IMR-90 (cell line): ENCODE results near the gene CLCA1. TPM values are rescaled to one million over a fixed set of nuclear protein-coding genes. Genes with fewer than 3 reads are reported as not detected.

ENCODE experiments used
- ATAC-seq: fragments of 200-7000 bp; cut with Tn5 transposase; 2 replicates; pipeline ENCODE4 v1.9.1; 2020; ENCODE audit warnings: low read depth, mild to moderate bottlenecking, moderate library complexity
- BruUV-seq: library from RNA; stranded (reverse); fragments of 400-500 nt; replicated peaks from 2 replicates; lab custom pipeline; 2021; lab: Mats Ljungman, UMichigan
- CTCF ChIA-PET: fragments of 300-600 bp; formaldehyde crosslinking; extraction: SDS; loops from one replicate; lab custom pipeline; 2021; ENCODE audit warnings: antibody characterized with exemption; lab: Yijun Ruan, JAX
- POLR2A ChIA-PET: fragments of 300-600 bp; sonication (Branson Sonifier 250); formaldehyde crosslinking; loops from one replicate; lab custom pipeline; 2022; ENCODE audit warnings: antibody characterized with exemption; ENCODE audit not compliant: unreplicated experiment; lab: Charles Lee
- DNase-seq: peaks from one replicate; pipeline ENCODE4 v3.0.0; 2013
- H2AFZ ChIP-seq: replicated peaks from 2 replicates; pipeline ENCODE3; 2013; ENCODE audit warnings: low read length, mild to moderate bottlenecking; ENCODE audit not compliant: poor library complexity
- H2AK5ac ChIP-seq: 2 replicates; pipeline ENCODE4 v1.6.1; 2013; ENCODE audit warnings: low read depth, low read length, inconsistent platforms
- H2AK9ac ChIP-seq: replicated peaks from 2 replicates; pipeline ENCODE3; 2013; ENCODE audit warnings: mild to moderate bottlenecking, low read depth, low read length, moderate library complexity; ENCODE audit not compliant: poor library complexity
- H2BK120ac ChIP-seq: 2 replicates; pipeline ENCODE4 v1.6.1; 2013; ENCODE audit warnings: low read depth, low read length, inconsistent platforms
- H2BK15ac ChIP-seq: 3 replicates; pipeline ENCODE4 v1.6.1; 2013; ENCODE audit warnings: low read depth, low read length, inconsistent platforms
- H2BK20ac ChIP-seq: 2 replicates; pipeline ENCODE4 v1.6.1; 2013; ENCODE audit warnings: low read depth, mild to moderate bottlenecking, inconsistent platforms, low read length, moderate library complexity
- H2BK5ac ChIP-seq: 2 replicates; pipeline ENCODE4 v1.6.1; 2013; ENCODE audit warnings: mild to moderate bottlenecking, low read depth, low read length, inconsistent platforms; ENCODE audit not compliant: poor library complexity, severe bottlenecking
- H3K14ac ChIP-seq: replicated peaks from 2 replicates; pipeline ENCODE4 v1.6.1; 2013; ENCODE audit warnings: low read depth, low read length, inconsistent platforms
- H3K18ac ChIP-seq: 2 replicates; pipeline ENCODE4 v1.6.1; 2013; ENCODE audit warnings: low read depth, low read length, control low read depth
- H3K23ac ChIP-seq: 2 replicates; pipeline ENCODE4 v1.6.1; 2013; ENCODE audit warnings: low read depth, low read length, inconsistent platforms
- H3K27ac ChIP-seq: 2 replicates; pipeline ENCODE4 v1.5.1; 2013; ENCODE audit warnings: mild to moderate bottlenecking, control low read depth, low read length; ENCODE audit not compliant: insufficient read depth
- H3K27me3 ChIP-seq: 2 replicates; pipeline ENCODE4 v1.6.1; 2013; ENCODE audit warnings: low read length; ENCODE audit not compliant: control insufficient read depth, insufficient read depth
- H3K36me3 ChIP-seq: 2 replicates; pipeline ENCODE4 v1.6.1; 2013; ENCODE audit warnings: low read length, mixed read lengths; ENCODE audit not compliant: control insufficient read depth, insufficient read depth
- H3K4ac ChIP-seq: 2 replicates; pipeline ENCODE4 v1.6.1; 2013; ENCODE audit warnings: low read depth, low read length, inconsistent platforms
- H3K4me1 ChIP-seq: 2 replicates; pipeline ENCODE4 v1.6.1; 2013; ENCODE audit warnings: low read length, mixed read lengths; ENCODE audit not compliant: control insufficient read depth, insufficient read depth
- H3K4me2 ChIP-seq: 2 replicates; pipeline ENCODE4 v1.6.1; 2013; ENCODE audit warnings: low read depth, mild to moderate bottlenecking, control low read depth, low read length, moderate library complexity
- H3K4me3 ChIP-seq: 2 replicates; pipeline ENCODE4 v1.5.1; 2013; ENCODE audit warnings: low read depth, mild to moderate bottlenecking, control low read depth, low read length, moderate library complexity; ENCODE audit not compliant: insufficient read depth
- H3K56ac ChIP-seq: 2 replicates; pipeline ENCODE4 v1.6.1; 2013; ENCODE audit warnings: low read length, inconsistent platforms; ENCODE audit not compliant: insufficient read depth; ENCODE audit errors: extremely low read depth
- H3K79me1 ChIP-seq, 2 experiments: 2 replicates each; pipeline ENCODE4 v1.6.1; 2013; ENCODE audit warnings: low read length in 2 of 2, inconsistent platforms in 1 of 2, low read depth in 1 of 2
- H3K9ac ChIP-seq: 2 replicates; pipeline ENCODE4 v1.6.1; 2013; ENCODE audit warnings: low read depth, low read length, control low read depth
- H3K9me1 ChIP-seq: 2 replicates; pipeline ENCODE4 v1.6.1; 2013; ENCODE audit warnings: low read length, inconsistent platforms; ENCODE audit not compliant: insufficient read depth
- H3K9me3 ChIP-seq: 2 replicates; pipeline ENCODE4 v1.6.1; 2013; ENCODE audit warnings: low read length; ENCODE audit not compliant: control insufficient read depth, insufficient read depth
- H4K20me1 ChIP-seq: 2 replicates; pipeline ENCODE4 v1.6.1; 2013; ENCODE audit warnings: low read length, inconsistent platforms; ENCODE audit not compliant: insufficient read depth
- H4K5ac ChIP-seq: 2 replicates; pipeline ENCODE4 v1.6.1; 2013; ENCODE audit warnings: mild to moderate bottlenecking, low read depth, low read length, control low read depth
- H4K8ac ChIP-seq, 2 experiments: 2 replicates each; pipeline ENCODE4 v1.6.1; 2013; ENCODE audit warnings: low read depth in 2 of 2, low read length in 2 of 2, control low read depth in 1 of 2, inconsistent platforms in 1 of 2
- H4K91ac ChIP-seq: 2 replicates; pipeline ENCODE4 v1.6.1; 2013; ENCODE audit warnings: low read depth, low read length, inconsistent platforms; ENCODE audit not compliant: insufficient read depth
- BHLHE40 ChIP-seq: fragments of 150-350 bp; IDR thresholded peaks from 2 replicates; pipeline ENCODE4 v1.6.1; 2016; ENCODE audit warnings: mild to moderate bottlenecking, low read depth, low read length
- CEBPB ChIP-seq: IDR thresholded peaks from 2 replicates; pipeline ENCODE4 v1.6.1; 2012; ENCODE audit warnings: low read depth, low read length, improper control_type of control experiment
- CHD1 ChIP-seq: IDR thresholded peaks from 2 replicates; pipeline ENCODE4 v1.6.1; 2012; ENCODE audit warnings: low read depth, low read length, improper control_type of control experiment
- MAFK ChIP-seq: IDR thresholded peaks from 2 replicates; pipeline ENCODE4 v1.6.1; 2012; ENCODE audit warnings: low read depth, low read length, improper control_type of control experiment
- MXI1 ChIP-seq: IDR thresholded peaks from 2 replicates; pipeline ENCODE4 v1.6.1; 2012; ENCODE audit warnings: low read depth, mild to moderate bottlenecking, low read length, moderate library complexity, borderline replicate concordance
- NFE2L2 ChIP-seq: fragments of 150-350 bp; IDR thresholded peaks from 2 replicates; pipeline ENCODE4 v1.6.1; 2016; ENCODE audit warnings: low read depth, mild to moderate bottlenecking, low read length
- RAD21 ChIP-seq: IDR thresholded peaks from 2 replicates; pipeline ENCODE4 v1.6.1; 2012; ENCODE audit warnings: low read length, improper control_type of control experiment
- RFX5 ChIP-seq: IDR thresholded peaks from 2 replicates; pipeline ENCODE4 v1.8.0; 2012; ENCODE audit warnings: low read depth, mild to moderate bottlenecking, low read length, moderate library complexity
- SMC3 ChIP-seq: fragments of 150-350 bp; IDR thresholded peaks from 2 replicates; pipeline ENCODE4 v1.6.1; 2016; ENCODE audit warnings: low read depth, mild to moderate bottlenecking, antibody characterized with exemption, low read length, moderate library complexity
- WGBS, 2 experiments: methylation state at CpG; one replicate each; pipeline versions ENCODE4 v1.1.5 to v1.1.7; 2013; ENCODE audit warnings: missing lambda C conversion rate in 2 of 2; ENCODE audit not compliant: insufficient read length in 1 of 2; ENCODE audit errors: extremely low coverage in 2 of 2; 5-methylcytosine and 5-hydroxymethylcytosine counted together
- dilution Hi-C: fragments of 300-500 bp; cut with HindIII; formaldehyde crosslinking; loops from one replicate; pipeline ENCODE4 v1.14.3; 2018; ENCODE audit warnings: low sequenced_read_pairs; ENCODE audit not compliant: unreplicated experiment
- in situ Hi-C: fragments of 300-500 bp; cut with MboI; formaldehyde crosslinking; loops from 3 replicates; pipeline ENCODE4 v1.14.3; 2019; ENCODE audit warnings: low sequenced_read_pairs, inconsistent platforms, mixed read lengths
- intact Hi-C: fragments of 100-400 bp; cut with micrococcal nuclease; formaldehyde crosslinking; loops from 2 replicates; pipeline ENCODE4 v1.10.0; 2022
- polyA plus RNA-seq, 3 experiments: library from polyadenylated mRNA; depleted of rRNA; stranded (reverse); fragments of >200 nt; gene quantifications; 2 replicates each; pipeline ENCODE4 v1.2.3, GENCODE V29; 2012; ENCODE audit warnings: low replicate concordance in 1 of 3
- total RNA-seq: library from RNA; depleted of rRNA; stranded (reverse); fragments of >200 nt; gene quantifications from 2 replicates; pipeline ENCODE4 v1.2.3, GENCODE V29; 2012
- TF ChIP-seq, protein P1 (sequence below): conservative IDR thresholded peaks from 2 replicates; pipeline ENCODE4 v1.5.1; 2012; ENCODE audit warnings: mild to moderate bottlenecking, low read depth, low read length, improper control_type of control experiment
- TF ChIP-seq, protein P2 (sequence below): fragments of 150-350 bp; IDR thresholded peaks from 2 replicates; pipeline ENCODE4 v1.6.1; 2016; ENCODE audit warnings: low read depth, mild to moderate bottlenecking, low read length, moderate library complexity, borderline replicate concordance

The CLCA1 gene
- total and polyA plus RNA-seq, 2 of the 4 experiments (the other 2 are of a cell fraction) = not detected

DNA sequence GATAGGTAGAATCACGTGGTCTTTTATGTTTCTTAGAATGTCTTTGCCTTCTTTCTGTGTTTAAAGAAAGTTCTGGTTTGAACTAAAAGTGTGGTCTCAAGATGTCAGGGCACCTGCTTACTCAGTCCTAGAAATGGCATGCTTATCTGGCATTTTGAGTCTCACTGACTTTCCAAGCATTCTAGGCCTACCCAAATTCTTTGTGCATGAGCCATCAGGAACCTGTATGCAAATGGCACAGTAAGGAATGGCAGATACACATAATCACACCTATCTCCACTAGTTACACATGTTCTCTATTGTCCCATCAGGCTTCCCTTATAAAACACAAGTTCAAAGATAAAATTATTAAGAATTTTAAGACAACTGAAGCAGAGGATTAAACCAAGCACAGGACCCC lies 48.6 kb downstream of the CLCA1 start:
- TF ChIP-seq NFE2L2 = no peak
- TF ChIP-seq MAFK = no peak
- TF ChIP-seq CHD1 = no peak
- TF ChIP-seq, protein P1, sequence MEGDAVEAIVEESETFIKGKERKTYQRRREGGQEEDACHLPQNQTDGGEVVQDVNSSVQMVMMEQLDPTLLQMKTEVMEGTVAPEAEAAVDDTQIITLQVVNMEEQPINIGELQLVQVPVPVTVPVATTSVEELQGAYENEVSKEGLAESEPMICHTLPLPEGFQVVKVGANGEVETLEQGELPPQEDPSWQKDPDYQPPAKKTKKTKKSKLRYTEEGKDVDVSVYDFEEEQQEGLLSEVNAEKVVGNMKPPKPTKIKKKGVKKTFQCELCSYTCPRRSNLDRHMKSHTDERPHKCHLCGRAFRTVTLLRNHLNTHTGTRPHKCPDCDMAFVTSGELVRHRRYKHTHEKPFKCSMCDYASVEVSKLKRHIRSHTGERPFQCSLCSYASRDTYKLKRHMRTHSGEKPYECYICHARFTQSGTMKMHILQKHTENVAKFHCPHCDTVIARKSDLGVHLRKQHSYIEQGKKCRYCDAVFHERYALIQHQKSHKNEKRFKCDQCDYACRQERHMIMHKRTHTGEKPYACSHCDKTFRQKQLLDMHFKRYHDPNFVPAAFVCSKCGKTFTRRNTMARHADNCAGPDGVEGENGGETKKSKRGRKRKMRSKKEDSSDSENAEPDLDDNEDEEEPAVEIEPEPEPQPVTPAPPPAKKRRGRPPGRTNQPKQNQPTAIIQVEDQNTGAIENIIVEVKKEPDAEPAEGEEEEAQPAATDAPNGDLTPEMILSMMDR = no peak
- no peak for TF ChIP-seq SMC3
- no peak for TF ChIP-seq RAD21
- TF ChIP-seq MXI1 = no peak
- TF ChIP-seq BHLHE40 = no peak
- TF ChIP-seq, protein P2, sequence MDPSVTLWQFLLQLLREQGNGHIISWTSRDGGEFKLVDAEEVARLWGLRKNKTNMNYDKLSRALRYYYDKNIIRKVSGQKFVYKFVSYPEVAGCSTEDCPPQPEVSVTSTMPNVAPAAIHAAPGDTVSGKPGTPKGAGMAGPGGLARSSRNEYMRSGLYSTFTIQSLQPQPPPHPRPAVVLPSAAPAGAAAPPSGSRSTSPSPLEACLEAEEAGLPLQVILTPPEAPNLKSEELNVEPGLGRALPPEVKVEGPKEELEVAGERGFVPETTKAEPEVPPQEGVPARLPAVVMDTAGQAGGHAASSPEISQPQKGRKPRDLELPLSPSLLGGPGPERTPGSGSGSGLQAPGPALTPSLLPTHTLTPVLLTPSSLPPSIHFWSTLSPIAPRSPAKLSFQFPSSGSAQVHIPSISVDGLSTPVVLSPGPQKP = no peak
- TF ChIP-seq CEBPB = no peak
- TF ChIP-seq RFX5 = no peak
- Histone ChIP-seq H4K5ac (no peak overlapping the region), H3K23ac (no peak overlapping the region), H3K36me3 (no peaks in the 10 kb centered on the region), H4K91ac (no peak overlapping the region), H3K14ac (no peak overlapping the region), H3K4me1 (no peaks in the 10 kb centered on the region), H2BK5ac (no peak overlapping the region), H2BK15ac (no peak overlapping the region), H3K27ac (no peak overlapping the region), H3K4ac (no peak overlapping the region), H3K4me3 (no peak overlapping the region), H2AFZ (no peak overlapping the region), H3K9ac (no peak overlapping the region), H2BK20ac (no peak overlapping the region), H3K4me2 (no peak overlapping the region), H3K27me3 (no peaks in the 10 kb centered on the region), H2AK5ac (no peak overlapping the region), H2AK9ac (no peak overlapping the region), H3K9me1 (no peaks in the 10 kb centered on the region), H2BK120ac (no peak overlapping the region), H3K79me1 (no peaks in the 10 kb centered on the region), H3K56ac (no peak overlapping the region), H3K18ac (no peak overlapping the region), H3K9me3 (no peaks in the 10 kb centered on the region), H4K8ac (no peak overlapping the region), H4K20me1 (no peaks in the 10 kb centered on the region)
- BruUV-seq = no TSS peak
- WGBS, 2 experiments = no CpG with 5 or more reads among the region's 1 CpG
- no peak for DNase-seq
- CTCF ChIA-PET = interaction anchor here (1.2 kb wide), 1 partner anchor 137 kb away, joined by 3 read pairs; no protein-coding TSS in a partner anchor
- POLR2A ChIA-PET = no interaction called here
- dilution Hi-C loops (no loop called here), intact Hi-C loops (no loop called here), in situ Hi-C loops (no loop called here)
- ATAC-seq = no peak
